GM21619 (cell line): ENCODE measurements around the gene CTAGE1.
"Not testable (repeated sequence)": the region's sequence is repeated elsewhere in the genome, so short reads cannot be mapped to it uniquely, and the experiment has no call there.

Experiments used
- ATAC-seq: cut with Tn5 transposase; IDR thresholded peaks from one replicate; pipeline ENCODE4 v1.9.1; 2021; ENCODE audit not compliant: unreplicated experiment

CTAGE1 gene, protein sequence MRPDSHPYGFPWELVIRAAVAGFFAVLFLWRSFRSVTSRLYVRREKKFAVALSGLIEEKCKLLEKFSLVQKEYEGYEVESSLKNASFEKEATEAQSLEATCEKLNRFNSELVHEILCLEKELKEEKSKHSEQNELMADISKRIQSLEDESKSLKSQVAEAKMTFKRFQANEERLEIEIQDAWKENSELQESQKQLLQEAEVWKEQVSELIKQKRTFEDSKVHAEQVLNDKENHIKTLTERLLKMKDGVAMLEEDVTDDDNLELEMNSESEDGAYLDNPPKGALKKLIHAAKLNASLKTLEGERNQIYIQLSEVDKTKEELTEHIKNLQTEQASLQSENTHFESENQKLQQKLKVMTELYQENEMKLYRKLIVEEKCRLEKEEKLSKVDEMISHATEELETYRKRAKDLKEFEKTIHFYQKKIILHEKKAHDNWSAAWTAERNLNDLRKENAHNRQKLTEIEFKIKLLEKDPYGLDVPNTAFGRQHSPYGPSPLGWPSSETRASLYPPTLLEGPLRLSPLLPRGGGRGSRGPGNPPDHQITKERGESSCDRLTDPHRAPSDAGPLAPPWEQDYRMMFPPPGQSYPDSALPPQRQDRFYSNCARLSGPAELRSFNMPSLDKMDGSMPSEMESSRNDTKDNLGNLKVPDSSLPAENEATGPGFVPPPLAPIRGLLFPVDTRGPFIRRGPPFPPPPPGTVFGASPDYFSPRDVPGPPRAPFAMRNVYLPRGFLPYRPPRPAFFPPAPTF

DNA sequence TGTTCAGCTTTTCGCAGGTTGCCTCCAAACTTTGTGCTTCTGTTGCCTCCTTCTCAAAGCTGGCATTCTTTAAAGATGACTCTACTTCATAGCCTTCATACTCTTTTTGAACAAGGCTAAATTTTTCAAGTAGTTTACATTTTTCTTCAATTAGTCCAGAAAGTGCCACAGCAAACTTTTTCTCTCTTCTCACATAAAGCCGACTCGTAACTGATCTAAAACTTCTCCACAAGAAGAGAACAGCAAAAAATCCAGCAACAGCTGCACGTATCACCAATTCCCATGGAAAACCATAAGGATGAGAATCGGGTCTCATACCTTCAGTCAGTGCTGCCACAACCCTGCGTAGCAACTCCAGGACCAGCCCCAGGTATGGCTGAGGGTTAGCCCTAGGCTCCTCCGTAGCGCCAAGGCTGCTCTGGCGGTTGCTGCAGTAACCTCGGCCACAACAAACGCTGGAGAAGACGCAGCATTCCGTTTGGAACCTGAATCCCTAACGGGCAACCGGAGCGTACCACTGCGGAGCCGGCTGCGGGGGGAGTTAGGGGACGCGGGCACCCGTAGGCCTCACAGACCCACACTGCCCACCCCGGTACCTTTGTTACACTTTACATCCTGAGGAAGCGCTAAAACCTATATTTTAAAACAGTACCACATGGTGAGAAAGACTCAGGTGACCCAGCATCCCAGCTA, at the start of gene CTAGE1:
Gene CTAGE1 (minus strand): TSS at position 420 of the 693 bp plus-strand sequence. CDS start 104 bp downstream, at position 316.
- no peak for ATAC-seq

DNA sequence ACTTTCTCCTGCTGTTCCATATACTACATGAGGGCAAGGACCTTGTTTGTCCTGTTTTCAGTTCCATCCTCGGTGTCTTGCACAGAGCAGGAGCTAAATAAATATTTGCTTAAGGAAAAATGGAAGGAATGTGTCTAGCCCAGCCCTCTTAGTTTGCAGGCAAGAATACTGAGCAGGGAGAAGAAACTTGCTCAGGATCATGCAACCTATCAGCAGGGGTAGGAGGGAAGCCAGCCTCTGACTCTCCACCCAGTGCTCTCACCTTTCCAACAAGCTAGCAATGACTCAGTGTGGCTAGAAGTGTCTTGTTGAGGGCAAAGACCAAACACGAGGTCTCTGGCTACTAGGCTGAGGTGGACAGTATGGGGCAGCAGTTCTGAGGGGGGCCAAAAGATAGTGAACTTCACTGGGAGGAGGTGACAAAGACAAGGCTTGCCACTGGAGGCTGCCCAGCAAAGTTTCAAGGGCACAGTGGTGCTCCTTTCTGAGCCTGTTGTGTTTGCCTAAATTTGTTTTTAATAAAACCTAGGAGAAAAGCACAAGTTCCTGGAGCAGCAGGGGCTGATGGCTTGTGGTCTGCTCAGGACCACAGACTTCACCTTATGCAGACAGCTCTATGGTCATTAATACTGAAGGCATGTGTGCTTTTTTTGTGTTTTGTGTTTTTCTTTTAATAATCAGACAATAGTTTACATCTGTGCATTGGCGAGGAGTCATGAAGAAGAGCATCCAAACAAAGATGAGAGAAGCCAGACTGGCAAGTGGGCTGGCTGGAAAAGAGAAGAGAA, 49.1 kb upstream of the CTAGE1 start:
- ATAC-seq = no peak

DNA sequence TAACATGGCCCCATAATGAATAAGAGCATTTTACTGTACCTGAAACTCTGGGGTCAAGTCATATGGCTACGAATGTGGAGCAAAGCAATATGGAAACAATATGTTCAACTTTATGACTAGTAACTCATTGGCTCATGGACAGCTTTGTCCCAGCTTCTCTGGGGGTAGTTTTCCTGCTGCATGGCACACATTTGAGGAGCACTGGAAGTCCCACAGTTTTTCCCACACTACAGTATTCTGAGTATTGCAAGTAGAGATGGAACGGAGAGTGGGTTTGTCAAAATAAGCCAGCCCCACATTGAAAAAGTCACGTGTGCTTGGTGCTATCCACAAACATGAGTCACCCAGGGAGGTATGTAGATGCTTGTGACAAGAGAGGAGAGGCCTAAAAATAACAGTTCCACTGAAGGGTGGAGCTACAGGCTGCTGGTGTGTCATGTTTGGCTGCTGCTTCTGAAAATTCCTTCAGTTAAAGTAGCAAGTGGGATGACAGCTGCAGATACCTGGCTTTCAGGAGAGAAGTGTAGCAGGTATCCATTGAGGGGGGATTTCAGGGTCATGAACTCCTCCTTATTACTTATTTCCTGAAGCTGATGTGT, 48.2 kb upstream of the CTAGE1 start:
- ATAC-seq = no peak

DNA sequence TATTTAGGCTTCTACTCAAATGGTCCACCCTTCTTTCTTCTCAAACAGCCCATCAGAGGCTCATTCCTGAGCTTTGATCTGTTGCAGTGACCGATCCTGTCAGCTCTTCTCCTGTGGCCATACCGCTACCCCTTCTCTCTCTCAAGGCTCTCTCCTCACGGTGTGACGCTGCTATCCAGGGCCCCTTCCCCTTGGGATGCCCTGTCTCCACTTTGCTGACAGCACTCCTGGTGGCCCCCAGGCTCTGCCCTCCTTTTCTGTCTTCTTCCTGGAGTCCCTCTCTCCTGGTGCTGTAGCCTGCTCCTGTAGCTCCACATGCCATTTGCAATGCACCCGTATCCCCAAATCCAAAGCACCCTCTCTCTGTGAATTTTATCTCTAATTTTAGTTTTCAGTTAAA, 45.4 kb upstream of the CTAGE1 start:
- ATAC-seq = no peak

DNA sequence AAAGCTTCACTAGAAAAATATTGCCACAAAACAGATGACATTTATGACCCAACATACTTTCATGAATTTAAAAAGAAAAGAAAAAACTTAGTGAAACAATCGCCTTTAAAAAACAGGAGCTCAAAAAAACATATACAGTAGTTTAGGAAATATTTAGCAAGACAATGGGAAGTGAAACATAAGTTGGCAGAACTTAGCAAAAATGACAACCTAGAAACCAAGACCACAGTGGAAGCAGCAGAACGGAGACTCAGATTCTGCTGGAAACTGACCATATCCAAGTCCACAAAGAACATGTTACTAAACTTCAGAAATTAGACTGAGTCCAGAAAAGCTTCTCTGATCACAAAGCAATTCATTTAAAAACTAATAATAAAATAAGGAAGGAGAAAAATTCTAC, 41.8 kb upstream of the CTAGE1 start:
- ATAC-seq = no peak

DNA sequence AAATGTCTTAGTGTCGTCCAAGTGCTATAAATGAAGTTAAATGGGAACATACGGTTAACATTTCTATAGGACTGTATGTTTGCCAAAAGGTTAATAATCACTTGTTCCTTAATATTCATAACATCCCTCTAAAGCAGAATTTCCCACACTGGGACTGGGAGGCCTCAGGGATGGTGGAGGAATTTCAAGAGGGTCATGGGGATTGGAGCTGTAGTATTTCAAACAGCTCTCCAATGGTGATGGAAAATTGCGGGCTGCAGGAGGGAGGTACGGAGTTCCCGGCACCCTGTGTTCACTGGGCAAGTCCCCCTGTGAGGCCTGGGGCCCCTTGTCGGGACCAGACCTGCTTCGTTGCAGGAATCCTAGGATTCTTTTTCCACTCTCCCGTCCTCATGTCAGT, 39.8 kb upstream of the CTAGE1 start:
- no peak for ATAC-seq

DNA sequence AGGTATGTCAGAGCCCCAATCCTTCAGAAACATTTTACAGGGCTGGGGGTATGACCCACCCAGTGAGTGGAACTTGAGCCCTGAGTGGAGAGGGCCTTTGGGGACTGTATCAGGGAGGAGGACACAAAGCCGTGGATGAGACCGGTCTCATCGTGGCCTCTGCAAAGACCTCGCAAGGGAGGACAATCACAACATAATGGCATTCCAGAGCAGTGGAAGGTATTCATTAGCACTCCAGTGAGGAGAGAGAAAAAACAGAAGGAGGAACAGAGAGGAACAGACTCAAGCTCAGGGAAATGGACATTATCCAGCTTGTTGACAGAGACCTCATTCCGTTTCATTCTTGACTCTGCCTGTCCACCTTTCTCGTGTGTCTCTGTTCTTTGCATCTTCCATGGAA, 38.8 kb upstream of the CTAGE1 start:
- no peak for ATAC-seq

DNA sequence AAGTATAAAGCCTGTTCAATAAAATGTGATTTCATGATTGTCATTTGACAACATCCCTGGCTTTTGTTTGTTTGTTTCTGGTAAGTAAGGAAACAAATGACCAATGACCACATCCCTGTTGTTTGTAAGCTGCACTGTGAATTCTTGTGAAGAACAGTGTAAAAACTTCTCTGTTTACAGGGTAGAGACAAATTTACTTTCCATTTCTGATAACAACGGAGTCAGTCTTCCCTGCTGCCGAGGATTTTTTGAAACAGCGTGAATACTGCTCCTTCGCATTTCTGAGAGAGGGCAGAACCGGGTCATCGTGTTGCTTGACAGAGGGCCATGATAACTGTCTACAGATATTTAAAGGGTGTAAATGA, 38.4 kb upstream of the CTAGE1 start:
- no peak for ATAC-seq

DNA sequence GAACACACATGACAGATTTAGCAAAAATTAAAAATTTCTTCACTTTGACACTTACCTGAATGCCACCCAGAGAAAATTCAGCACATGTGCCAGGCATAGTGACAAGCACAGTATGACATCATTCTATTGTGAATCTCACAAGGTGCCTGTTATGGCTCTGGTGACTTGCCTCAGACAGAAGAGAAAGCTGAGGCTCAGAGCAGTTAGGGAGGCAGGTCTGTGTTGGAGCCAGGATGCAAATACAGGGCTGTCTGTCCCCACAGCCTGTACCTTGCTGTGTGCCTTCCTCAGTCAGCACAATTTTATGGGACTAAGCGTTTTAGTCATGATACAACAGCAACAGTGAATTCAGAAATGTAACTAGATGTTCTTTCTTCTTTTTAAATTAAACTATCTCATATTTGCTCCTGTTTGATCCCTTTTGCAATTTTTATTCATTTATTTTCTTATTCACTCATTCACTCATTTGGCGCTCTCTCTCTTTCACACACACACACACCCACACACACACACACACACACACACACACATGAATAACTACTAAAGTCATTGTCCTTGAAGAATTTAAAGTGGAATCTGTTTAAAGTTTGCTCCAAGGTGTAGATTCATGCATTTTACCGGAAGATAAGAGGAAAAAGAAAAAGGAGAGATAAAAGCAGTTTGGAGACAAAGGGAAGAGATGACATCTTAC, 37.9 kb upstream of the CTAGE1 start:
- no peak for ATAC-seq

DNA sequence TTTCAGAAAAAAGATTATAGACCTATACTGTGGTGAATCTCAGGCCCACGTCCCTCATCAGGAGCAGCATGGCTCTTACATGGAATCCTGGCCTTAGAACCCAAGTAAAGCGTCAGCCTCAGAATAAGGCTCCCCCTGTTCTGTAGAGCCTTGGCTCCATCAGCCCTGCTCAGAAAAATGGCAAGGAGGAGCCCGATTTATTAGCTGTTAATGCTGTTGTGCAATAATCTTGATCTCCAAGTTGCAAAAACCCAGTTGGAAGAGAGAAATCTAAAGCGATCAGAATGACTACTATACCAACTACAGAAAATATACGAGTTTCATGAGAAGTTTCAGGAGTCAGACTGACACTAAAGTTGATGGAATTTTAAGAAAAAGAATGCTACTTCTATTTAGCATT, 35.6 kb upstream of the CTAGE1 start:
- ATAC-seq = no peak

DNA sequence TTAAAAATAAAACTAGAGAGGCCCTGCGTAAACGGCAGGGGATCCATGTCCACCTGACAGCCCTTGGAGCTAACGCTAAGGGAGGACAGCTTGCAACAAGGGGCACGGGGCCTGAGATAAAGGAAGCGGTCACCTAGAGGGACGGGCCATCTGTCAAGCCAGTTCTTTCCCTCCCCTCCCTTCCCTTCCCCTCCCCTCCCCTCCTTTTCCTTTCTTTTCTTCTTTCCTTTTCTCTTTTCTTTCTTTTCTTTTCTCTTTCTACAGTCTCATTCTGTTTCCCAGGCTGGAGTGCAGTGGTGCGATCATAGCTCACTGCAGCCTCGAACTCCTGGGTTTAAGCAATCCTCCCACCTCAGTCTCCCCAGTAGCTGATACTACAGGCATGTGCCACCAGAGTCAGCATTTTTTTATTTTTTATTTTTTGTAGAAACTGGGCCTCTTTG, 34.5 kb upstream of the CTAGE1 start:
- no peak for ATAC-seq

DNA sequence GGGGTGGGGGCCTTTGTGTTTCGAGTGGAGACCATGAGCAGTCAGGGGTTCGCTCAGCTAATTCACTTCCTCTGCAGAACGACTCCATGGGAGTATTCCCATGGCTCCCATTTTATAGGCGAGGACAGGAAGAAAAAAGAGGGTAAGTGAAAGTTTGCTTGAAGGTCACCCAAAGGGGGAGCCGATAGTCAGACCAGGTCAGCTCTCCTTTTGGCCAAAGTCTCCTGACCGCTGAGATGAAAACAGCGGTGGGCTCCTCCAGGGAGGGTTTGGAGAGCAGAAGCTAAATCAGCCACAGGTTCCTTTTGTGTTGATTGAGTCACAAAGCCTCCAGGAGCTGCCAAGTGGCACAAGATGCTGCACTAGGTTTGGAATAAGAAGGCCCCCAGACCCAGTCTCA, 34.1 kb upstream of the CTAGE1 start:
- no peak for ATAC-seq

DNA sequence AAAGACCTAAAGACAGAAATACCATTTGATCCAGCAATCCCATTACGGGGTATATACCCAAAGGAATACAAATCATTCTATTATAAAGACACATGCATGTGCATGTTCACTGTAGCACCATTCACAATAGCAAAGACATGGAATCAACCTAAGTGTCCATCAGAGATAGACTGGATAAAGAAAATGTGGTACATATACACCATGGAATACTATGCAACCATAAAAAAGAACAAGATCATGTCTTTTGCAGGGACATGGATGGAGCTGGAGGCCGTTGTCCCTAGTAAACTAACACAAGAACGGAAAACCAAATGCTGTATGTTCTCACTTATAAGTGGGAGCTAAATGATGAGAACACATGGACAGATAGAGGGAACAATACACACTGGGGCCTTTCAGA, 33.1 kb upstream of the CTAGE1 start:
- not testable (repeated sequence) for ATAC-seq

DNA sequence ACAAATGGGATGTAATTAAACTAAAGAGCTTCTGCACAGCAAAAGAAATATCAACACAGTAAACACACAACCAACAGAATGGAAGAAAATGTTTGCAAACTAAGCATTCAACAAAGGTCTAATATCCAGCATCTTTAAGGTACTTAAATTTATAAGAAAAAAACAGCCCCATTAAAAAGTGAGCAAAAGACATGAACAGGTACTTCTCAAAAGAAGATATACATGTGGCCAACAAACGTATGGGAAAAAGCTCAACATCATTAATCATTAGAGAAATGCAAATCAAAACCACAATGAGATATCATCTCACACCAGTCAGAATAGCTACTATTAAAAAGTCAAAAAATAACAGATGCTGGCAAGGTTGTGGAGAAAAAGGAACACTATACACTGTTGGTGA, 32.6 kb upstream of the CTAGE1 start:
- not testable (repeated sequence) for ATAC-seq

DNA sequence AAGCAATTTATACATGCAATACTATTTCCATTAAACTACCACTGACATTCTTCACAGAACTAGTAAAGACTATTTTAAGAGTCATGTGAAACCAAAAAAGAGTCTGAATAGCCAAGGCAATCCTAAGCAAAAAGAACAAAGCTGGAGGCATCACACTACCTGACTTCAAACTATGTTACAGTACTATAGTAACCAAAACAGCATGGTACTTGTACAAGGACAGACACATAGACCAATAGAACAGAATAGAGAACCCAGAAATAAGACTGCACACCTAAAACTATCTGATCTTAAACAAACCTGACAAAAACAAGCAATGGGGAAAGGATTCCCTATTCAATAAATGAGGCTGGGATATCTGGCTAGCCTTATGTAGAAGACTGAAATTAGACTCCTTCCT, 32.0 kb upstream of the CTAGE1 start:
- ATAC-seq = not testable (repeated sequence)

DNA sequence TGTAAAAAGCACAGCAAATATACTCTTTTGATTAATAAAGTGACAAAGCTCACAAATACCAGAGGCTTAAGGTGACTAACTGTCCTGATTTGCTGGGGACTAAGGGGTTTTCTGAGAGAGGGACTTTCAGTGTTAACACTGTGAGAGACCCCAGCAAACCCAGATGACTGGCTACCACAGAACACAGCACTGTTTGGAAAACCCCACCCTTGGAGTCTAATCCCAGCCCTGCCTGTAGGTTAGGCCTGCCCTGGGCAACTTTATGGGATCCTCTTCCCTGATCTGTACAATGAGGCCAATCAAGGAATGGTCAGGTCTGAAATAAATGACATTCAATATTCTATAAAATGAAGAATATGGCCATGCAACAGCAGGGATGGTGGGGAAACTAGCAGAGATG, 30.5 kb upstream of the CTAGE1 start:
- ATAC-seq = no peak

DNA sequence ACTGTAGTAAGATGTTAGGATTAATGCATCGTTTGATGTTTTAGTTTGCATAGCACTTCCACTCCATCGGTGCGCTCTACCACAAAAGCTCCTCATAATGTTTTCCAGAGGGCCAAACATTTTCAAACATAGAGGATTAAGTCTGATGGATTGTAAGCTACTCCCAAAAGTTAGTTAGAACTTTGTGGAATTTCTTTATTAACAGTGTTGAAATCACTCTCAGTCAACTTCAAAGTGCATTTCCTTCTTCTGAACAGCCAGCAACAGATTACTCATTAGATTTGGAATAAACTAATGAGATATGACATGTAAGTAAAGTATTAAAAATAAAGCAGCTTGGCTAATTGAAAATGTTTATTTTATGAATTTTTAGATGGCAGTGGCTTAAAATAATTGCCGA, 30.1 kb upstream of the CTAGE1 start:
- ATAC-seq = no peak

DNA sequence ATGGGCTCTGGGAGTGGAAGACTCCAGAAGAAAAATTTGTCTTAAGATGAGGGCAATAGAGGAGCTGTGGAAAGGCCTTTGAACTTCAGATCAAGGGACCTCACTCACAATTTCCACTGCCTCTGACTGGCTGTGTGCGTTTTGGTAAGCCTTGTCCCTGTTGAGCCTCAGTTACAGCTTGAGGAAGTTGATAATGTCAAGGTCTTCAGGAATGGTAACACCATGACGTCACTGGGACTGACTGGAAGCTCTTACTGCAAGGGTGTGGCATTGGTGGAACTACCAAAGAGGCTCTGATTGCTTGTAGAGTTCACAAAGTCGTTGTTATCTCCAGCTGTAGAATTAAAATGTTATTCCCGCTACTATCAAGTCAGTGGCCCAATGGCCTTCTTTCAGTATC, 29.2 kb upstream of the CTAGE1 start:
- no peak for ATAC-seq

DNA sequence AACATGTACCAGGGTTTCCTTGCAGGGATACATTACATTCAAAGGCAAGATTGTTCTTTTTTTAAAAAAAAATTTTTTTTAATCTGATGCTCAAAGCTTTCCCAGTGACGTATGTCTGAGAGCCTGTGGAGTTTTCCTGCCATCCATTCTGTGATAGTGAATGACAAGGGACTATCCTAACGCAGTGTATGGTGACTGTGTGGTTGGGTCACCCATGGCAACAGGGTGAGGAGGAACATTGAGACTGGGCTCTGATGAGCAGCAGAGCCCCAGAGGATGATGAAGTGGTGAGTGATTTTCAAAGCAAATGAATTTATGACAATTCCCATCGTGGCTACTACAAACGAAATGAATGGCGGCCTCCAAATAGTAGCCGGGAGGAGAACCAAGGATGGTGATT, 28.6 kb upstream of the CTAGE1 start:
- ATAC-seq = no peak

DNA sequence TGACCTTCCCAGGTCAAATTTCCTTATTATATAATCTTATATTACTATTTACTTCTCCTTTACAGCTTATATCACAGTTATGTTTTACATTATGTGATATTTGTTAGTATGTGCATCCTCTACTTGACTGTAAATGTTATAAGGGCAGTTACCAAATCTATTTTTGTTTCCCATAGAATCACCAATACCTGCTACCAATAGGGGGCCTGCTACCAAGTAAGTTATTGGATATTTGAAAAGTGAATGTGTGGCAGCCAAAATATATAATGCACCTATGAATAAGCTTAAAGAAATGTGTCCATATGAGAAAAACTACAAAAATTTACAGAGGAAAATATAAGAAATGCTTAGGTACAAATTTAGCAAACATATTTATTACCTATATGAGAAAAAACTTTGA, 23.9 kb upstream of the CTAGE1 start:
- no peak for ATAC-seq
